SIG-M5 (cell line): ENCODE data around the gene MSN.
A peak's percentile ranks its signal among the peaks of the same experiment; 100 is the strongest.
"Not testable (repeated sequence)": the region's sequence is repeated elsewhere in the genome, so short reads cannot be mapped to it uniquely, and the experiment has no call there.

Experiments used
- DNase-seq: peaks from one replicate; lab custom pipeline; 2025; lab: John Stamatoyannopoulos, UW

MSN gene

GRCh38 chrX:65720381-65720964, 53.0 kb downstream of the MSN start:
- no peak for DNase-seq

- no peak for DNase-seq
Measured at GRCh38 chrX:65723706-65724105, 56.3 kb downstream of the MSN start.

- DNase-seq, result no peak
Measured at GRCh38 chrX:65726715-65727114, 59.3 kb downstream of the MSN start.

GRCh38 chrX:65731684-65732289, 64.3 kb downstream of the MSN start:
- no peak for DNase-seq

GRCh38 chrX:65740909-65741308, 73.5 kb downstream of the MSN start:
- no peak for DNase-seq

- no peak for DNase-seq
Measured at GRCh38 chrX:65741823-65742222, 74.4 kb downstream of the MSN start.

GRCh38 chrX:65744965-65745364, 77.5 kb downstream of the MSN start:
- DNase-seq, result no peak

- no peak for DNase-seq
Measured at GRCh38 chrX:65745427-65745826, 78.0 kb downstream of the MSN start.

- no peak for DNase-seq
Measured at GRCh38 chrX:65745992-65746391, 78.5 kb downstream of the MSN start.

GRCh38 chrX:65750674-65751469, 83.4 kb downstream of the MSN start:
- peak; percentile 91 for DNase-seq

GRCh38 chrX:65751519-65751918, 84.1 kb downstream of the MSN start:
- no peak for DNase-seq

GRCh38 chrX:65752294-65752693, 84.8 kb downstream of the MSN start:
- no peak for DNase-seq

- no peak for DNase-seq
Measured at GRCh38 chrX:65755786-65756185, 88.3 kb downstream of the MSN start.

GRCh38 chrX:65757943-65758342, 90.5 kb downstream of the MSN start:
- no peak for DNase-seq

- DNase-seq, result no peak
Measured at GRCh38 chrX:65758505-65758904, 91.1 kb downstream of the MSN start.

GRCh38 chrX:65759525-65759924, 92.1 kb downstream of the MSN start:
- DNase-seq, result not testable (repeated sequence)

- DNase-seq, result no peak
Measured at GRCh38 chrX:65769564-65770292, 102.3 kb downstream of the MSN start.

- DNase-seq, result no peak
Measured at GRCh38 chrX:65772842-65773241, 105.4 kb downstream of the MSN start.

- no peak for DNase-seq
Measured at GRCh38 chrX:65781845-65782244, 114.4 kb downstream of the MSN start.

- no peak for DNase-seq
Measured at GRCh38 chrX:65783746-65784145, 116.3 kb downstream of the MSN start.
